ENCODE measurements around the gene WFIKKN1. TPM values are rescaled to one million over a fixed set of nuclear protein-coding genes. Genes with fewer than 3 reads are reported as not detected.
A peak's percentile ranks its signal among the peaks of the same experiment; 100 is the strongest.

WFIKKN1 gene
- total and polyA plus RNA-seq, 2 experiments from 2014 or later = 3.5 to 6.8 TPM

GRCh38 chr16:600781-601180 lies 30.0 kb upstream of the WFIKKN1 start:
- H2AFZ ChIP-seq = no peak overlapping the region
- Mint-ChIP-seq H3K27me3 (ENCODE audit: insufficient read depth, low read depth, poor library complexity) (peaks cover 18% of the 10 kb centered on the region), H3K27ac (no peak overlapping the region), H3K4me3 (no peak overlapping the region; the same call in 2 of the 3 replicates), H3K9me3 (peaks cover 15% of the 10 kb centered on the region), H3K4me1 (no peaks in the 10 kb centered on the region; the same call in 2 of the 3 replicates), H3K36me3 (ENCODE audit: low read depth) (peaks cover 30% of the 10 kb centered on the region)
- no peaks in the 10 kb centered on the region for H3K27me3 ChIP-seq (ENCODE audit: insufficient read depth)
- peak; percentile 69 for DNase-seq (ENCODE audit: low spot score)
- peaks cover 45% of the 10 kb centered on the region for H3K79me2 ChIP-seq (replicated peaks; ENCODE audit: insufficient read depth)
- TF ChIP-seq CTCF (conservative IDR thresholded peaks at IDR 0.05; ENCODE audit: low read depth in 2 of 2) (peak; percentile 46 to 68), ETS1 (IDR thresholded peaks at IDR 0.05) (no peak), ZNF114 (CRISPR knock-in tag; IDR thresholded peaks at IDR 0.05) (no peak), JUNB (IDR thresholded peaks at IDR 0.05; ENCODE audit: unreplicated experiment) (no peak), EZH2 (IDR thresholded peaks at IDR 0.05; ENCODE audit: low read depth, unreplicated experiment) (no peak)
- no peaks in the 10 kb centered on the region for H3K4me1 ChIP-seq (ENCODE audit: insufficient read depth)
- no peak overlapping the region for H3K27ac ChIP-seq (ENCODE audit: low read depth)
- no peaks in the 10 kb centered on the region for H3K9me2 ChIP-seq (ENCODE audit: insufficient read depth)
- H3K36me3 ChIP-seq (ENCODE audit: insufficient read depth) = no peaks in the 10 kb centered on the region
- H3K4me3 ChIP-seq = no peak overlapping the region
- no peaks in the 10 kb centered on the region; the same call in 1 of the 2 replicates for H4K20me1 ChIP-seq (replicated peaks; ENCODE audit: insufficient read depth)
- H3F3A ChIP-seq (replicated peaks; ENCODE audit: low read depth) = 0 out of 2 replicates have a peak, but pooled peaks cover 3% of the 10 kb centered on the region
- ATAC-seq = peak; percentile 98
- no peak overlapping the region for H3K4me2 ChIP-seq

- Histone ChIP-seq H3K36me3 (ENCODE audit: insufficient read depth) (no peaks in the 10 kb centered on the region), H3K4me3 (no peak overlapping the region), H3K4me2 (no peak overlapping the region), H4K20me1 (replicated peaks; ENCODE audit: insufficient read depth) (no peaks in the 10 kb centered on the region; the same call in 1 of the 2 replicates), H2AFZ (no peak overlapping the region), H3K27ac (ENCODE audit: low read depth) (no peak overlapping the region), H3K79me2 (replicated peaks; ENCODE audit: insufficient read depth) (peaks cover 38% of the 10 kb centered on the region), H3F3A (replicated peaks; ENCODE audit: low read depth) (0 out of 2 replicates have a peak, but pooled peaks cover 3% of the 10 kb centered on the region), H3K27me3 (ENCODE audit: insufficient read depth) (no peaks in the 10 kb centered on the region), H3K9me2 (ENCODE audit: insufficient read depth) (no peaks in the 10 kb centered on the region), H3K4me1 (ENCODE audit: insufficient read depth) (no peaks in the 10 kb centered on the region)
- H3K4me3 Mint-ChIP-seq = no peak overlapping the region
- H3K36me3 Mint-ChIP-seq (ENCODE audit: low read depth) = peaks cover 21% of the 10 kb centered on the region
- ATAC-seq = no peak
- peaks cover 18% of the 10 kb centered on the region for H3K9me3 Mint-ChIP-seq
- H3K27me3 Mint-ChIP-seq (ENCODE audit: insufficient read depth, low read depth, poor library complexity) = peaks cover 12% of the 10 kb centered on the region
- H3K4me1 Mint-ChIP-seq = peaks cover 5% of the 10 kb centered on the region
- no peak for DNase-seq (ENCODE audit: low spot score)
- no peak overlapping the region for H3K27ac Mint-ChIP-seq
- TF ChIP-seq ZNF114 (CRISPR knock-in tag; IDR thresholded peaks at IDR 0.05) (no peak), NANOG (IDR thresholded peaks at IDR 0.05; ENCODE audit: borderline replicate concordance) (no peak), ZNF331 (CRISPR knock-in tag; IDR thresholded peaks at IDR 0.05; ENCODE audit: low read depth) (no peak), ZNF462 (CRISPR knock-in tag; IDR thresholded peaks at IDR 0.05) (no peak), ETS1 (IDR thresholded peaks at IDR 0.05) (no peak), EZH2 (IDR thresholded peaks at IDR 0.05; ENCODE audit: low read depth, unreplicated experiment) (no peak), JUNB (IDR thresholded peaks at IDR 0.05; ENCODE audit: unreplicated experiment) (no peak)
These were observed 26.9 kb upstream of the WFIKKN1 start for GRCh38 chr16:603933-604332.

All from GM23338 (cell line).